Endometrial microvascular endothelial cells (primary cell): ENCODE data around the gene CAV2. TPM values are rescaled to one million over a fixed set of nuclear protein-coding genes. Genes with fewer than 3 reads are reported as not detected.
"Not testable (repeated sequence)": the region's sequence is repeated elsewhere in the genome, so short reads cannot be mapped to it uniquely, and the experiment has no call there.

Source experiments
- in situ Hi-C: cut with HindIII; loops from 2 replicates; pipeline ENCODE4 v1.10.0; 2017; ENCODE audit warnings: low sequenced_read_pairs, low pct_unique_long_range_greater_than_20kb; ENCODE audit errors: inconsistent ontology term
- total RNA-seq: library from RNA; depleted of rRNA; stranded (reverse); fragments of >200 nt; gene quantifications from one replicate; pipeline ENCODE4 v1.2.3, GENCODE V29; 2015; ENCODE audit errors: inconsistent ontology term

Gene CAV2, protein sequence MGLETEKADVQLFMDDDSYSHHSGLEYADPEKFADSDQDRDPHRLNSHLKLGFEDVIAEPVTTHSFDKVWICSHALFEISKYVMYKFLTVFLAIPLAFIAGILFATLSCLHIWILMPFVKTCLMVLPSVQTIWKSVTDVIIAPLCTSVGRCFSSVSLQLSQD
- 340 TPM for total RNA-seq

DNA sequence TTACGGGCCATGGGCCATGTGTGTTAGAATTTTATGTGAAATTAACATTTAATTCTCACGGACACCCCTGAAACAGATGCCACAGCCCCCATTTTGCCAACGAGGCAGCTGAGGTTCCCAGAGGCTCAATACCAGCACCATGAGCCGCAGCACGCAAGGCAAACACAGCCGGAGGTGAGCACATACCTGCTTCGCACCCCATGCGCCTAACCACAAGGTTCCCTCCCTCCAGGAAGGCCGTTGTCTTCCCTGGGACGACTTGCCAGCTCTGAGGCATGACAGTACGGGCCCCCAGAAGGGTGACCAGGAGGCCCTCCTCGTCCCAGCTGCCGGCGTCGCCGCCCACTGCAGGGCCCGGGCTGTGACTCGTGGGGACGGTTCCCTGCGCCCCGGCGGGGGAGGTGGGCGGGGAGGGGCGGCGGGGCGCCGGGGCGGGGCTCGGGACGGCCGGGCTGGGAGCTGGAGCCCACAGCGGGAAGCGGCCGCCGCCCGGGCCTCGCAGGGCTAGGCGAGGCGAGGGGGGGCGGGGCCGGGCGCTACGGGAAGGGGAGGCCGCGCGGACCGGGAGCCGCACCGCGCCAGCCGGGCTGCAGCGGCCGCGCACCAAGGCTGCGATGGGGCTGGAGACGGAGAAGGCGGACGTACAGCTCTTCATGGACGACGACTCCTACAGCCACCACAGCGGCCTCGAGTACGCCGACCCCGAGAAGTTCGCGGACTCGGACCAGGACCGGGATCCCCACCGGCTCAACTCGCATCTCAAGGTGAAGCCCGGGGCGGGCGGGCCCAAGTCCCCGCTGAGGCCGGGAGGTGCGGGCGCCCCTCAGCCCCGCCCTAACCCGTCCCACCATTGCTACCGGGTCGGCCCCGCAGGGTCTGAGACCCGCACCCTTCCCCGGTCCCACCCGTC, at the start of gene CAV2:
Gene CAV2 (plus strand): TSS at position 571 of the 910 bp plus-strand sequence. CDS start 44 bp downstream, at position 615.
- in situ Hi-C loops = no loop called here

DNA sequence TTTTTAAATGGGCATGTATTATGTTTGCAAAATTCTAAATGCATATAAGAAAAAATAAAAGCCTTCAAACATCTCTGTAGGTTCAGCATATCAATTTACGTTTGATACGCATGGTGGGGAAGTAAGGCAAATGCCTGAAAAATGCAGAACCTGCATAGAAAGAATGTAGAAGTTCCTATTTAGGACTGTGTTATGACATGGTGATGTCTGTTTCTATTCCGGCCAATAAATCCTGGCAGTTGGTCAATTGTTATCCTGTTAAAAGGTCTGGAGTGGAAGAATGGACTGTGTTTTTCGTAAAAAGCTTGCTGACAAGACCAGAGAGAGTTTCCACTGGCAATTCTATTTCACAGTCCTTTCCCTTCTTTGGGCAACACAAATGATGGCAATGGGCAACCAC, 49.6 kb upstream of the CAV2 start:
- in situ Hi-C loops = no loop called here

DNA sequence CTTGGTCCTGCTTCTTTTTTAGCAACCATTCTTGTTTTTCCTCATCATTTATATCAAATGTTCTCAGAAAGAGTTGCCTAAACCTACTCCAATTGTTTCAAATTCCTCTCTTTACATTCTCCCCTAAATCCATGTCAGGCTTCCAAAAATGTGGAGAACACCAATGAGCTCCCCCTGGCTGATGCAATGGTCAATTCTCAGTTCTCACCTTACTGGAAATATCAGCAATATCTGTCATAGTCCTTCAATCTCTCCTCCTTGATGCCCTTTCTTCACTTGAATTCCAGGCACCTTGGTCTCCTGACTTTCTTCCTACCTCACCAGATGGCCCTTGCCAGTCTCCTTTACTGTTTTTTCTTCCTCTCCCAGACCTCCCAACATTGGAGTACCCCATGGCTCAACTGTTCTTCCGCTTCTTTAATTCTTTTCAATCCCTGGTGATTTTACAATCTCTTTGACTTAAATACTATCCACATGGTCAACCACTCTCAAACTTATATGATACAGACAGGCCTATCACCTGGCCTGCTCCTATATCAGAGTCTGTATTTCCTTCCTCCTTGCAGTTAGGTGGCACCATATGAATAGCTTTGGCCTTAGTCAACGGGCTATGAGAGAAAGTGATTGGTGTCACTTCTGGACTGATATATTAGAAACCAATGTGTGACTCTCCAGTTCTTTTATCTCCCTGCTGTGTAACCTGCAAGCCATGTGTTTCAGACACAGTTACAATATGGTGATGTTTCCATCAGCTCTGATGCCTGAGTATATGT, 47.4 kb upstream of the CAV2 start:
- in situ Hi-C loops = no loop called here

DNA sequence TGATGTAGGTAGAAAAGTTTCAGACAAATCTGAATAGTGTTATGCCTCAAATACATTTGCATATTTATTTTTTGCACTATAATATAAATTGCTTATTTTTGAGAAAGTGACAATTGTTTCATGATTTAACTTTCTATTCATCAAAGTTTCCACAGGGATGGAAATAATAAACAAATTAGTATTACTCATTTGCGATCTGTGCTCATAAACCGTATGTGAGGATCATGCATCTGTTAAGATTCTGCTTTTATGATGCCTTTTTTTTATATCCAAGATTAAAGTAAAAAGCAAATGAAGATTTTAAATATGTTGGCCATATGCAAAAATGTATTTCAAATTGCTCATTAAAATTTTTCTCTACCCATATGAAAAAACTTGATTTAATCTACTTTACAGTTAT, 45.2 kb upstream of the CAV2 start:
- in situ Hi-C loops = no loop called here

DNA sequence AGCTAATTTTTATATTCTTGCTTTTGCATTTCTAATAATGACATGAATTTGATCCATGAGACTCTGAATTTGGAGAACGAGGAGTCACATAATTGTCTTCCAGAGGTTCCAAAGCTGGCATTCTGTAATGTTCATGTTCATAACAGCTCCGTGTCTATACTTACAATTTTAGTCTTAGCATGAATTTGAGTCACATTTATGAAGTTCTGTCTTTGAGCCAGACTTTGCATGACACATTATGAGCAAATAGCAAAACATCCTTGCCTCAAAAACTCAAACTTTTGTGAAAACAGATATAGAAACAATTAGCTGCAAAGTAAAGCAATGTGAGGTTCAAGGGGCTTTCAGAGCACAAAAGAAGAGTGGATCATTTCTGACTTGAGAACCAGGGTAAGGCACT, 44.5 kb upstream of the CAV2 start:
- in situ Hi-C loops = no loop called here

DNA sequence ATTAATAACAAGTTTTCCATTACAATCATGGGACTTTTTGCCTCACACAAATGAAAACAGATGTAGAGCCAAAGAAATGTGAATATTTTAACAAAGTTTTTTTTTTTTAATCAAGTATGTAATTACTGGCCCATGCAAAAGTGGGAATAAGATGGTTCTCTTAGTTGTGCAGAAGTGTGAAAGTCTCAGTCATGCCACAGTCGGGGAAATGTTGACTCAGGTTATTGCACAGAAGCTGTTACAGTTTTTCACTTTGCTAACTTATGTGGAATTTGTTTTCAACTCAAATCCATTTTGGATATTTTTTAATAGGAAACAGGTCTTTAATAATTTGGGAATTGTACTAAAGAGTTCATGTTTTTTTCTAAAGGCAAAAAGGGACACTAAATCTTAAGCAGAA, 44.0 kb upstream of the CAV2 start:
- in situ Hi-C loops = no loop called here

DNA sequence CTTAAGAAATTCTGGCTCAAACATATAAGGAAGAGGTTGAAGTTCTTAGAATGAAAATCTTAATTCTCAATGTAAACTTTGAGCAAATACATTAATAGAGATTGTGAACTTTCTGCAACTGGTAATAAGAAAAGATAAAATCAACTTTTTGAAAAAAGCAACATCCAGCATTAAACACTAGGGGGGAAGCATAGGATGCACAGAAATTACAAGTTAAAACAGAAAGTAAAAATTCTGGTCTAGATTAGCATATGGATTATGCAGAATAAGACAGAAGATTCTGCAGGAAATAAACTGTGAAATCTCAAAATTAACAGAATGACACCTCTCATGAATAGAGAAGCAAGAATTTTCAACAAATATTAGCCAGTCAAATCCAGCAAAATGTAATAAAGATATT, 38.0 kb upstream of the CAV2 start:
- in situ Hi-C loops = no loop called here

DNA sequence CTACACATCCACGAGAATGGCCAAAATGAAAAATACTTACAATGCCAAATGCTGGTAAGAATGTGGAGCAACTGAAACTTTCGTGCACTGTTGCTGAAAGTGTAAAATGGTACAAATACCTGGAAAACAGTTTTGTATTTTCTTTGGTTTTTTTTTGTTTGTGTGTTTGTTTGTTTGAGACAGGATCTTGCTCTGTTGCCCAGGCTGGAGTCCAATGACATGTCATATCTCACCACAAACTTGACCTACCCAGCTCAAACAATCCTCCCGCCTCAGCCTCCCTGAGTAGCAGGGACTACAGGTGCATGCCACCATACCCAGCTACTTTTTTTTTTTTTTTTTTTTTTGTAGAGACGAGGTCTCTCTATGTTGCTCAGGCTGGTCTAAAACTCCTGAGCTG, 35.6 kb upstream of the CAV2 start:
- in situ Hi-C loops = no loop called here

DNA sequence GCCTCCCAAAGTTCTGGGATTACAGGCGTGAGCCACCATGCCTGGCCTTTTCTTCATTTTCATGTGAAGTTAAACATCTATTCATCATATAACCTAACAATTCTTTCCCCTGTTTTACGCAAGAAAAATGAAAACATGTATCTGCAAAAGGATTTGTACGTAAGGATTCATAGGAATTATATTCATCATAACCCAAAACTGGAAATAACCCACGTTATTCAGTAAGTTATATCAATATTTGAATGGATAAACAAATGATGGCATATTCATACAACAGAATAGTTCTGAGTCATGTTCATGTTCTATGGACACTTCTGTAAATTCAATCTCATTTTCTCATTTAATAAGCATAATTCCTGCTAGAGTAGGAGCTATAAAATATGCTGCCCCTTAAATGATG, 35.2 kb upstream of the CAV2 start:
- in situ Hi-C loops = no loop called here

DNA sequence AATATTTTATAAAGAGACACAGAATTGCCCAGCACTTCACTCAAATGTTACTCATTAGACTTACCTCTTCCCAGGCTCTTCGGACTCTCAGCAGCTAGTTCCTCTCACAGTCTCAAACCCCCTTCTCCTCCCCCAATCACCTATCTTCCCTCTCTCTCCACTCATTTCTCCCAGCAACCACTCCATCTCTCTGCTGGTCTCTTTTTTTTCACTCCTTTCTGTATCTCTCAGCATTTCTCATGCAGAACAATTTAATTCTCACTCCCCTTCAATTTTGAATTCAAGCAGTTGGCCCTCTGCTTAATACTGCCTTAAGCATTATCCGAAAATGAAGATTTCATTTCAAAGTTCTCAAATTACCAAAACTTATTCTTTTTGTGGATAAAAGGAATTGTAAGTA, 34.4 kb upstream of the CAV2 start:
- in situ Hi-C loops = no loop called here

DNA sequence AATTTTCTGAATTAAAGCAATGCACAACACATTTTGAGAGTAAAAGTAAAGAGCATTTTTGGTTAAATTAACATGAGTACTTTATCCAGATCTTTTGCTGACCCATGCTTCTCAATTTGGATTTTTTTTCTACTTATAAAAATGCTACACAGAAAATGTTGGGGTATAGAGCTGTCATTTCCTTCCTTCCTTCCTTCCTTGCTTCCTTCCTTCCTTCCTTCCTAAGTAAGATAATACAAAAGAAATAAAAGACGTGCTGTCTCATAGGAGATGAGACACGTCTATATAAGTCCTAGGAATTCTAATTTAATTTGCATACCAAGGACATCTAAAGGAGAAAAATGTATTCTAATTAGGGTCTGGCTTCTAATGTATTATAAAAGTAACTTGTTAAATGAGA, 31.0 kb upstream of the CAV2 start:
- in situ Hi-C loops = no loop called here

DNA sequence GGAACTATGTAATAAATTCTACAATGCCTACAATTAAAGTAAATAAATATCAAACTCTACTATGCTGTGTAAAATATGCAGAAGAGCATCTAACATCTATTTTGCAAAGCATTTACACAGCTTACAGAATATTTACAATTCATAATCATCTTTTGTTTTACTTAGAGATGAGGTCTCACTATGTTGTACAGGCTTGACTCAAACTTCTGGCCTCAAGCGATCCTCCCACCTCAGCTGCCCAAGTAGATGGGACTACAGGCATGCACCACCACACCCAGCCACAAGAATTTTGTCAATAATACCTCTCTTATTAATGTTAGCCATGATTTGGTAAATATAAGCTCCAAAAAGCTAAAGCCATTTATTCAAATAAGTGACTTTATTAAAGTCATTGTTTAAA, 21.9 kb upstream of the CAV2 start:
- in situ Hi-C loops = no loop called here

DNA sequence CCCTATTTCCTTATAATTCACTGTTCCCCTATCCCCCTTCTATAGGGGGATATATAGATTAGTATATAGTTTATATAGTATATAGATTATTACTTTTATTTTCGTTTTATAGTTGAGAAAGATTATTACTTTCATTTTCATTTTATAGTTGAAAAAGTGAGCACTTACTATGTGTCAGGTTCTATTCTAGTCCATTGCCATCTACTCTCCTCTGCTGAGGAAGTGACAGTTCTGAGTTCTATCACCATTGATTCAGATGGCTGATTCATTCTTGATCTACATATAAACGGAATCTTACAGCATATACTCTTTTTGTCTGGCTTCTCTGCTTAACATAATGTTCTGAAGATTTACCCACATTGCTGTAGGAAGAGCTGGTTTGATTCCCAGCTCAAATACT, 20.7 kb upstream of the CAV2 start:
- in situ Hi-C loops = no loop called here

DNA sequence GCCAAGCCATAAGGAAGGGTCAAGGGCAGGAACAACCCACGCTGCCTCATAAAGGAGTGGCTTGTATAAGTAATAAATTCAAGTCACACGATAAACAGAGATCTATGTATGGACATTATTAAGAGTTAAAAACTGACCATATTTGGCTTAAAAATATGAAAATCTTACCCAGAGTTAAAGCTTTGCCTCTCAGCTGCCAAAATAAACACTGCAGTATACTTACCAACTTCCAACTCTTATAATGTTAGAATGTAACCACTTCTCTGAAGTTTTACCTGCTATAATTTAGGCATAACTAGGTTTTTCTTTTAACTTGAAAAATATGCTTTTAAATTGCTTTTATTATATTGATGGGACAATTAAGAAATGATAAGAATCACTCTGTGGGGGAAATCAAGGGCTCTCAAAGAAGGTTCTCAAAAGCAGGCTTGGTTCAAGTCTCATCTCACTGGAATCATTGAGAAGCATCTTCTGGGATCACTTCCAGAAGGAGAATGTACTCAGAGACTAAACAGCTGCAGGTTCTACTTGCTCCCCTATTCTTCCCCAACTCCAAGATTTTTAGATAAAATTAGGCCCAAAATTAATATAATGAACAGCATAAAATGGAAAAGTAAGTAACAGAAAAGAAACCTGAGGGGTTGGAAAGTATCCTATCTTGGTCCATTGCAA, 16.1 kb upstream of the CAV2 start:
- in situ Hi-C loops = no loop called here

DNA sequence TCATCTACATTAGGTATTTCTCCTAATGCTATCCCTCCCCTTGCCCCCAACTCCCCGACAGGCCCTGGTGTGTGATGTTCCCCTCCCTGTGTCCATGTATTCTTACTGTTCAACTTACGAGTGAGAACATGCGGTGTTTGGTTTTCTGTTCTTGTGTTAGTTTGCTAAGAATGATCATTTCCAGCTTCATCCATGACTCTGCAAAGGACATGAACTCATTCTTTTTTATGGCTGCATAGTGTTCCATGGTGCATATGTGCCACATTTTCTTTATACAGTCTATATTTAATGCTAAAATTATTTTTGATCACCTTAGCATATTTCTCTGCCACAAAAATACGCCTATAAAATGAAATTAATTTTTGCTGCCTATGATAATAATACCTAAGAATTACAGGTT, 15.1 kb upstream of the CAV2 start:
- in situ Hi-C loops = not testable (repeated sequence)

DNA sequence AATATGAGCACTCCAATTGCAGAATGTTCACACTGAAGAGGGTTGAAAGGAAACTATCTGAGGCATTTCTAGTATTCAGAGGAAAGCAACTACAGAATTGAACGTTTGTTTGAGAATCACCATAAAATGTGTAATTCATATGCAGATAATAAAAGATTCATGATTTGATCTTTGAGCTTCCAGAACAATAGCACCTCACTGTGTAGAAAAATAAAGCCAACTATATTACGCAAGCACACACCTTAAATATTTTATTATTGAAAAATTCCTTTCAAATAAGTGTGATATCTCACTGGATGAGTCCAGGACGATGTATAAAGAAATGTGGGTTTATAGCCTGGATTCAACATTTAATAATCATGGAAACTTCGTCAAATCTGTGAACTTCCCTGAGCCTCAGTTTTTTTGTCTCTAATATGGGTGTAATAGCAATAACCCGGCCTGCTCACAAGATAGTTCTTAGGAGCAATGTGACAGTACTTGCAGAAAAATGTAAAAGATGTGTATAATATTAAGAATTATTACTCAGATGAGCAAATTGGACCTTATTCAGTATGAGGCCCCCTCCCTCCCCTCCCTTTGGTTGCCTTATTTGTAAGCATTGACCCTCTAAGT, 11.5 kb upstream of the CAV2 start:
- in situ Hi-C loops = no loop called here

DNA sequence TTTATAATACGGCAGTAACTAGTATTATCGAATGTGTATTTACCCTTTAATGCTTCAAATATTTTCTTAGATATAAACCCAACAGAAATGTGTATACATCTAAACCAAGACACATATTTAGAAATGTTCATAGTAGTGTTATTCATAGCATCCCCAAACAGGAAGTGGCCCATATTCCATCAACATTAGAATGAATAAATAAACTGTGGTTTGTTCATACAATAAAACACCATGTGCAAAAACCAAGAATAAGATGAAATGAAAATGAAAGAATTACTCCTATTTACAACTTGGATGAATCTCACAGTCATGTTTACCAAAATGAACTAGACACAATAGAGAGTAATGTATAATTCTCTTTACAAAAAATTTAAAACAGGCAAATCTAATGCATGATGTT, 9.2 kb upstream of the CAV2 start:
- in situ Hi-C loops = no loop called here

DNA sequence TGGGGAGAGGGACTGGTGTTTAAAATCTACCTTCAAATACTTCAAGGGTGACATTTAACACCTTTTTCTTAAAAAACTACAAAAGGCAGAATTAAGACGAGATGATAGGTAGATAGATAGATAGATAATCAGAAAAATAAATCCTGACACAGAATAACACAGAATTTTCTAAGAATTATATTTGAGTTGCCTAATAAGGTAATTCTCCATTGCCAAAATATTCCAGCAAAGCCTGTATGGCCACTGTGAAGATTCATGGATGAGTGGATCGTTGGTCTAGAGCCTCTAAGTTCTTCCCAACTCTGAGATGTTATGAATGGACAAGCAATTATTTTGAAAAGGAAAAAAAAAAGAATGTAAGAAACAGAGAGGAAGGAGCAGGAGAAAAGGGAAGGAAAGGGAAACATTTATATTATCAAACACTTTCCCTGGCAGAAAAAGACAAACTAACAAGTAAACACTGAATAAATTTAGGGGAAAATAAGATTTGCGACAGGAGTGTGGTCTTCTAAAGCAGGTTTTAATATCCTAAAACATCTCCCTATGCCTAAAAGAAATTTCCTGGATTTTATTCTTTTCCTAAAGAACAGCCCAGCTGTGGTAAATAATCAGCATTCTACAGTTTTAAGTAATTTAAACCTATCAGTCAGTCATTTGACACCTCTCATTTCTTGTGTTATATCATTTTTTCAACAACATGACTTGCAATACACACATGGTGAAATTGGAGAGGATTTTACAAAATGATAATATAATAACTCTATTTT, 7.5 kb upstream of the CAV2 start:
- in situ Hi-C loops = no loop called here
